ENCODE results near the gene ASXL1.
A peak's percentile ranks its signal among the peaks of the same experiment; 100 is the strongest.

DNA sequence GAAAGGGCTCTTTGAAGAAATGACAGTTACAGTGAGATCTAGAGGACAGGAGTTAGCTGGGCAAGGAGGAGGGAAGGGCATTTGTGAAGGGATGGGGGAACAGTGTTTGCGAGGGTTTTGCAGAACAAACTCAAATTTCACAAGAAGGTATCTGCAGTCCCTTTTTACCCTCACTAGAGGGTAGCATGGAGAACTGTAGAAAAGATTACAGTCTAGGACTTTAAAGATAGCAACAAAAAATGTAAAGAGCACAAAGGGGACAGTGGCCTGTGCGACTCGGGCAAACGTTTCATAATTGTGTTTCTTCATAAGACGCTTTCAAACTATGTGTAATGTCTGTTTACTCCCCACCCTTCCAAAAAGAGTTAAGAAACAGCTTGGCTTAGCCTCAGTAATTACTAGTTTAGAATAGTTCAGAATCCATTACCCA, 21.2 kb upstream of the ASXL1 start:
- TF ChIP-seq, protein P1, sequence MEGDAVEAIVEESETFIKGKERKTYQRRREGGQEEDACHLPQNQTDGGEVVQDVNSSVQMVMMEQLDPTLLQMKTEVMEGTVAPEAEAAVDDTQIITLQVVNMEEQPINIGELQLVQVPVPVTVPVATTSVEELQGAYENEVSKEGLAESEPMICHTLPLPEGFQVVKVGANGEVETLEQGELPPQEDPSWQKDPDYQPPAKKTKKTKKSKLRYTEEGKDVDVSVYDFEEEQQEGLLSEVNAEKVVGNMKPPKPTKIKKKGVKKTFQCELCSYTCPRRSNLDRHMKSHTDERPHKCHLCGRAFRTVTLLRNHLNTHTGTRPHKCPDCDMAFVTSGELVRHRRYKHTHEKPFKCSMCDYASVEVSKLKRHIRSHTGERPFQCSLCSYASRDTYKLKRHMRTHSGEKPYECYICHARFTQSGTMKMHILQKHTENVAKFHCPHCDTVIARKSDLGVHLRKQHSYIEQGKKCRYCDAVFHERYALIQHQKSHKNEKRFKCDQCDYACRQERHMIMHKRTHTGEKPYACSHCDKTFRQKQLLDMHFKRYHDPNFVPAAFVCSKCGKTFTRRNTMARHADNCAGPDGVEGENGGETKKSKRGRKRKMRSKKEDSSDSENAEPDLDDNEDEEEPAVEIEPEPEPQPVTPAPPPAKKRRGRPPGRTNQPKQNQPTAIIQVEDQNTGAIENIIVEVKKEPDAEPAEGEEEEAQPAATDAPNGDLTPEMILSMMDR (IDR thresholded peaks at IDR 0.05 in 8 of 11, conservative IDR thresholded peaks at IDR 0.05 in 3 of 11): peak in 9 of 11 experiments; percentile 19 to 67 (median 54)
- no peak for TF ChIP-seq POLR2A (IDR thresholded peaks at IDR 0.05)
